ENCODE measurements around the gene CAPN15. TPM values are rescaled to one million over a fixed set of nuclear protein-coding genes. Genes with fewer than 3 reads are reported as not detected.
A peak's percentile ranks its signal among the peaks of the same experiment; 100 is the strongest.

CAPN15 gene
- total RNA-seq, 4 donors from 2014 or later, result 59.9 to 86.4 (median 75.2) TPM

DNA sequence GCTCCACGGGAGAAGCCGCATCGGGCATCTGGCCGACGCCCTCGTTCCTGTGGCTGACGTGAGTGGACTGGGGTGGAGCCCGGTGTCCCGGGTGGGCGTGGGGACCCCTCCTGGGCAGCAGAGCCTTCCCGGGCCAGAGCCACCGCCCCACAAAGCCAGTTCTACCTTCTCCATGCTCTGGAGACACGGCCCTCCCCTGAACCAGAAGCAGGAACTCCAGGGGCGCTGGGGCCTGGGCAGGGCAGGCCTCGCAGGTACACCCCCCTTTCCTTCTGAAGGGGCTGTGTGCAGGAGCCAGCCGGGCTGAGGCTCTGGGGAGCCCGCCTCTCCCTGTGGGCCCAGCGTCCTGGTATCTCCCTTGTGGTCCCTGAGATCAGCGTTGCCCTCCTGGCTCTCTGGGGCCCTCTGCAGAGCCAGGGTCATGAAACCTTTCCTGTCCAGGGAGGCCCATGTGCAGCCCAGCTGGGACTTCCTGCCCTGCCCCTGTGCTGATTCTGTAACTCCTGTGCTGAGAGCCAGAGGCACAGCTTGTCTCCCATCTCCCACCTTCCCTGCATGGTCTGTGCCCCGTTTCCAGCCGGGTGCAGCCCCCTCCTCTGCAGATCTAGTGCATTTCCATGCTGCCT, 48.8 kb downstream of the CAPN15 start:
- Histone ChIP-seq H3K4me1 (peaks cover 7% of the 10 kb centered on the region), H3K27ac (no peak overlapping the region), H3K27me3 (no peaks in the 10 kb centered on the region), H3K36me3 (peaks cover 39% of the 10 kb centered on the region), H3K9me3 (no peaks in the 10 kb centered on the region), H3K4me3 (no peak overlapping the region)
- no peak for DNase-seq (ENCODE audit: low spot score in 2 of 2)
- TF ChIP-seq CTCF (IDR thresholded peaks at IDR 0.05), result no peak
- TF ChIP-seq POLR2AphosphoS5 (IDR thresholded peaks at IDR 0.05), result no peak
- no peak for TF ChIP-seq EP300 (IDR thresholded peaks at IDR 0.05)
- no peak for TF ChIP-seq POLR2A (IDR thresholded peaks at IDR 0.05)
- 69% methylated on average over 3 of the region's 21 CpGs for WGBS

- Histone ChIP-seq H3K4me3 (no peak overlapping the region), H3K27ac (no peak overlapping the region), H3K27me3 (no peaks in the 10 kb centered on the region), H3K4me1 (peaks cover 6% of the 10 kb centered on the region), H3K9me3 (no peaks in the 10 kb centered on the region), H3K36me3 (peaks cover 39% of the 10 kb centered on the region)
- TF ChIP-seq POLR2A (IDR thresholded peaks at IDR 0.05) (no peak), EP300 (IDR thresholded peaks at IDR 0.05) (no peak)
- WGBS, result 71% methylated on average over 7 of the region's 8 CpGs
- no peak for DNase-seq (ENCODE audit: low spot score in 2 of 2)
Measured at GRCh38 chr16:576823-577201, 49.3 kb downstream of the CAPN15 start.

GRCh38 chr16:577796-578195, 50.3 kb downstream of the CAPN15 start:
- Histone ChIP-seq H3K27ac (no peak overlapping the region), H3K9me3 (no peaks in the 10 kb centered on the region), H3K4me3 (no peak overlapping the region), H3K27me3 (no peaks in the 10 kb centered on the region), H3K36me3 (peaks cover 42% of the 10 kb centered on the region), H3K4me1 (peaks cover 6% of the 10 kb centered on the region)
- whole genome bisulfite sequencing, result no CpG with 5 or more reads among the region's 13 CpGs
- no peak for DNase-seq (ENCODE audit: low spot score in 2 of 2)
- TF ChIP-seq POLR2A (IDR thresholded peaks at IDR 0.05) (no peak), EP300 (IDR thresholded peaks at IDR 0.05) (no peak), POLR2AphosphoS5 (IDR thresholded peaks at IDR 0.05) (no peak), CTCF (IDR thresholded peaks at IDR 0.05) (no peak)

- Histone ChIP-seq H3K4me3 (no peak overlapping the region), H3K27me3 (no peaks in the 10 kb centered on the region), H3K9me3 (no peaks in the 10 kb centered on the region), H3K36me3 (peaks cover 42% of the 10 kb centered on the region), H3K27ac (no peak overlapping the region), H3K4me1 (peaks cover 6% of the 10 kb centered on the region)
- WGBS, result 90% methylated on average over 19 of the region's 24 CpGs
- TF ChIP-seq POLR2A (IDR thresholded peaks at IDR 0.05) (no peak), CTCF (IDR thresholded peaks at IDR 0.05) (no peak), EP300 (IDR thresholded peaks at IDR 0.05) (no peak), POLR2AphosphoS5 (IDR thresholded peaks at IDR 0.05) (no peak)
- DNase-seq (ENCODE audit: low spot score in 2 of 2), result no peak
Measured at GRCh38 chr16:578232-578869, 50.8 kb downstream of the CAPN15 start.

DNA sequence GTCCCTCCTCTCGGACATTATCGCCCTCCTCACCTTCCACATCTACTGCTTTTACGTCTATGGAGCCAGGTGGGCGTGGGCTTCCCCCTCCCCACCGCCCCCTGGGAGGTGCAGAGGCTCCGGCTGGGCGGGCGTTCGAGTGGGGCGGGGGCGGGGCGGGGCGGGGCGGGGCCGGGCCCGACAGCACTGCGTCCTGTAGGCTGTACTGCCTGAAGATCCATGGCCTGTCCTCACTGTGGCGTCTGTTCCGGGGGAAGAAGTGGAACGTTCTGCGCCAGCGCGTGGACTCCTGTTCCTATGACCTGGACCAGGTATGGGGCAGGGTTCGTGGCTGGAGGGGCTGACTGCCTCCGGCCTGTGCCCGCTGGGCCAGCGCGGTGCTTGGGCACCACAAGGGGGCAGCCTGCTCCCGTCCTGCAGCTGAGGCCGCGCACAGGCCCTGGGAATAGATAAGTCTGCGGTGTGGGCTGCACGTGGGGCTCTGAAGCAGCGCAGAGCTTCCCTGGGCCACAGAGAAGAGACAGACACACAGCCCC, 51.4 kb downstream of the CAPN15 start:
- H3K27ac ChIP-seq, result no peak overlapping the region
- peaks cover 37% of the 10 kb centered on the region for H3K36me3 ChIP-seq
- 54% methylated on average over 17 of the region's 34 CpGs for WGBS
- TF ChIP-seq POLR2A (IDR thresholded peaks at IDR 0.05) (no peak), POLR2AphosphoS5 (IDR thresholded peaks at IDR 0.05) (no peak), CTCF (IDR thresholded peaks at IDR 0.05) (peak; percentile 22 to 73), EP300 (IDR thresholded peaks at IDR 0.05) (no peak)
- H3K9me3 ChIP-seq, result no peaks in the 10 kb centered on the region
- H3K27me3 ChIP-seq, result no peaks in the 10 kb centered on the region
- peaks cover 10% of the 10 kb centered on the region for H3K4me1 ChIP-seq
- H3K4me3 ChIP-seq, result no peak overlapping the region
- no peak for DNase-seq (ENCODE audit: low spot score in 2 of 2)

All from suprapubic skin (tissue), 4 donors.